Measurements from ENCODE around the gene CNOT6.

CNOT6 gene

GRCh38 chr5:180594311-180595045 lies 100.3 kb downstream of the CNOT6 start:
- TF ChIP-seq ZNF70 (CRISPR knock-in tag; IDR thresholded peaks at IDR 0.05), result no peak
- no peak for TF ChIP-seq CREB5 (CRISPR knock-in tag; IDR thresholded peaks at IDR 0.05; ENCODE audit: low read depth)
- TF ChIP-seq ZC3H10 (CRISPR knock-in tag; IDR thresholded peaks at IDR 0.05), result no peak
- no peak for TF ChIP-seq POU6F1 (CRISPR knock-in tag; IDR thresholded peaks at IDR 0.05; ENCODE audit: borderline replicate concordance, low read depth)
- no peak for TF ChIP-seq ESRRG (CRISPR knock-in tag; IDR thresholded peaks at IDR 0.05)
- TF ChIP-seq ZFP30 (CRISPR knock-in tag; IDR thresholded peaks at IDR 0.05), result no peak
- TF ChIP-seq ZNF8 (CRISPR knock-in tag; IDR thresholded peaks at IDR 0.05), result no peak
- no peak for TF ChIP-seq ISL1 (CRISPR knock-in tag; IDR thresholded peaks at IDR 0.05)
- TF ChIP-seq OSR1 (CRISPR knock-in tag; IDR thresholded peaks at IDR 0.05), result no peak
- no peak for TF ChIP-seq ZNF565 (CRISPR knock-in tag; conservative IDR thresholded peaks at IDR 0.05; ENCODE audit: low read depth)
- TF ChIP-seq TCF4 (CRISPR knock-in tag; IDR thresholded peaks at IDR 0.05; ENCODE audit: borderline replicate concordance), result no peak
- no peak for ATAC-seq

- no peak for TF ChIP-seq BACH2 (CRISPR knock-in tag; IDR thresholded peaks at IDR 0.05; ENCODE audit: borderline replicate concordance)
- no peak for TF ChIP-seq OSR1 (CRISPR knock-in tag; IDR thresholded peaks at IDR 0.05)
- TF ChIP-seq CSDC2 (CRISPR knock-in tag; IDR thresholded peaks at IDR 0.05), result no peak
- no peak for TF ChIP-seq ARNTL (CRISPR knock-in tag; IDR thresholded peaks at IDR 0.05; ENCODE audit: borderline replicate concordance, low read depth)
- TF ChIP-seq ESRRG (CRISPR knock-in tag; IDR thresholded peaks at IDR 0.05), result no peak
- no peak for TF ChIP-seq ZNF8 (CRISPR knock-in tag; IDR thresholded peaks at IDR 0.05)
- ATAC-seq, result no peak
Measured at GRCh38 chr5:180595046-180595379, 100.8 kb downstream of the CNOT6 start.

- ATAC-seq, result no peak
- TF ChIP-seq ZFP30 (CRISPR knock-in tag; IDR thresholded peaks at IDR 0.05) (no peak), ZNF565 (CRISPR knock-in tag; conservative IDR thresholded peaks at IDR 0.05; ENCODE audit: low read depth) (no peak), PATZ1 (CRISPR knock-in tag; IDR thresholded peaks at IDR 0.05; ENCODE audit: borderline replicate concordance) (no peak), ZFP3 (CRISPR knock-in tag; IDR thresholded peaks at IDR 0.05) (no peak), CSRNP3 (CRISPR knock-in tag; IDR thresholded peaks at IDR 0.05) (no peak), POU6F1 (CRISPR knock-in tag; IDR thresholded peaks at IDR 0.05; ENCODE audit: borderline replicate concordance, low read depth) (no peak)
Measured at GRCh38 chr5:180595381-180596114, 101.4 kb downstream of the CNOT6 start.

GRCh38 chr5:180596115-180596667 lies 102.0 kb downstream of the CNOT6 start:
- ATAC-seq, result no peak
- TF ChIP-seq CREB5 (CRISPR knock-in tag; IDR thresholded peaks at IDR 0.05; ENCODE audit: low read depth), result no peak
- no peak for TF ChIP-seq OSR1 (CRISPR knock-in tag; IDR thresholded peaks at IDR 0.05)
- no peak for TF ChIP-seq CSDC2 (CRISPR knock-in tag; IDR thresholded peaks at IDR 0.05)
- no peak for TF ChIP-seq PPARA (CRISPR knock-in tag; IDR thresholded peaks at IDR 0.05; ENCODE audit: borderline replicate concordance)
- TF ChIP-seq ISL1 (CRISPR knock-in tag; IDR thresholded peaks at IDR 0.05), result no peak
- TF ChIP-seq RARB (CRISPR knock-in tag; IDR thresholded peaks at IDR 0.05), result no peak
- no peak for TF ChIP-seq ZFP30 (CRISPR knock-in tag; IDR thresholded peaks at IDR 0.05)
- no peak for TF ChIP-seq PATZ1 (CRISPR knock-in tag; IDR thresholded peaks at IDR 0.05; ENCODE audit: borderline replicate concordance)
- no peak for TF ChIP-seq ZNF565 (CRISPR knock-in tag; conservative IDR thresholded peaks at IDR 0.05; ENCODE audit: low read depth)
- no peak for TF ChIP-seq ZNF70 (CRISPR knock-in tag; IDR thresholded peaks at IDR 0.05)
- TF ChIP-seq BACH2 (CRISPR knock-in tag; IDR thresholded peaks at IDR 0.05; ENCODE audit: borderline replicate concordance), result no peak
- no peak for TF ChIP-seq ZC3H10 (CRISPR knock-in tag; IDR thresholded peaks at IDR 0.05)
- TF ChIP-seq ARNTL (CRISPR knock-in tag; IDR thresholded peaks at IDR 0.05; ENCODE audit: borderline replicate concordance, low read depth), result no peak
- TF ChIP-seq GLIS3 (CRISPR knock-in tag; IDR thresholded peaks at IDR 0.05), result no peak
- TF ChIP-seq TOX (CRISPR knock-in tag; IDR thresholded peaks at IDR 0.05; ENCODE audit: borderline replicate concordance), result no peak
